Mesothelial cell of epicardium (in vitro differentiated cells): Measurements from ENCODE around the gene SGCD. TPM values are rescaled to one million over a fixed set of nuclear protein-coding genes. Genes with fewer than 3 reads are reported as not detected.

ENCODE experiments used
- DNase-seq, 2 experiments: peaks; one replicate each; pipeline ENCODE4 v3.0.0; 2021; ENCODE audit warnings: low spot score in 2 of 2; ENCODE audit not compliant: unreplicated experiment in 2 of 2
- H3K27ac Mint-ChIP-seq: 2 replicates; pipeline ENCODE4 v1.8.0; 2021; ENCODE audit warnings: mixed read lengths
- H3K27me3 Mint-ChIP-seq: 2 replicates; pipeline ENCODE4 v1.8.0; 2021; ENCODE audit warnings: low read depth, mixed read lengths
- H3K36me3 Mint-ChIP-seq: 2 replicates; pipeline ENCODE4 v1.8.0; 2021; ENCODE audit warnings: mixed read lengths
- H3K4me1 Mint-ChIP-seq: 2 replicates; pipeline ENCODE4 v1.8.0; 2021; ENCODE audit warnings: mixed read lengths
- H3K4me3 Mint-ChIP-seq: 2 replicates; pipeline ENCODE4 v1.8.0; 2021; ENCODE audit warnings: mild to moderate bottlenecking, moderate library complexity, mixed read lengths
- H3K9me3 Mint-ChIP-seq: 2 replicates; pipeline ENCODE4 v1.8.0; 2021; ENCODE audit warnings: mixed read lengths
- total RNA-seq: library from RNA; stranded (reverse); gene quantifications from 3 replicates; pipeline ENCODE4 v1.2.1, GENCODE V29; 2021
- TF ChIP-seq, protein P1 (sequence below): fragments of 200-600 bp; sonication (generic); IDR thresholded peaks from one replicate; pipeline ENCODE4 v1.5.0; 2021; ENCODE audit warnings: antibody characterized with exemption; ENCODE audit not compliant: unreplicated experiment

SGCD gene
- total RNA-seq, 1 donor from 2014 or later, result 4.9 TPM

DNA sequence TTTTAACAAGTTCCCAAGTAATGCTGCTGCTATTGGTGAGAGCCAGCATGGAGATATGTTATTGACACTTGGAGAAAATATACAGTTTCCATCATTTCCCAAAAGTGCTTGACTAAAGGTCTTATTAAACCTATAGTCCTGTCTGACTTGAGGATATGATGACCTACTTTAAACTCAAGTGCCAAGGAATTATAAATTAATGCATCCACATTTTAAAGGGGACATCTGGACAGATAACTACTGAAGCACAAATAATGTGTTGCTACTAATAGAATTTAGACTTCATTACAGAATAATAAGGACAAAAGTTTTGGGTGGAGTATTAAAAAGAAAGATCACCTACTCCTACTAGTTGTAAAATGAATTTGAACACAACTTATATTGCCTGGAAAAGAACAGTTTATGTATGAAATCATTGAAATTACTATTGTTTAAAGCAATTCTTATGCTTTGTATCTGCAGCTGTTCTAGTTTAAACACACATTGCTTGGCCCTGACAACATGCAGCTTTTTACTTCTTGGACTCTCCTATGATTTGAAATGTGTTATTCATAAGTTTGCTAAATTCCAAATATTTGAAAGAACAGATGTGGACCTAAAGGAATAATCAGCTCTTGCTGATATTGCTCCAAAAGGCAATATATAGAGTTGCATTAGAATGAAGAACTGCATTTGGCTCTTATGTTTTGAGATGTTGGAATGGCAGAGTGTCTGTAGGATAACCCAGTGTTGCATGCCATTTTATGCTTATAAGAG is 73.4 kb downstream of the SGCD start:
- TF ChIP-seq, protein P1, sequence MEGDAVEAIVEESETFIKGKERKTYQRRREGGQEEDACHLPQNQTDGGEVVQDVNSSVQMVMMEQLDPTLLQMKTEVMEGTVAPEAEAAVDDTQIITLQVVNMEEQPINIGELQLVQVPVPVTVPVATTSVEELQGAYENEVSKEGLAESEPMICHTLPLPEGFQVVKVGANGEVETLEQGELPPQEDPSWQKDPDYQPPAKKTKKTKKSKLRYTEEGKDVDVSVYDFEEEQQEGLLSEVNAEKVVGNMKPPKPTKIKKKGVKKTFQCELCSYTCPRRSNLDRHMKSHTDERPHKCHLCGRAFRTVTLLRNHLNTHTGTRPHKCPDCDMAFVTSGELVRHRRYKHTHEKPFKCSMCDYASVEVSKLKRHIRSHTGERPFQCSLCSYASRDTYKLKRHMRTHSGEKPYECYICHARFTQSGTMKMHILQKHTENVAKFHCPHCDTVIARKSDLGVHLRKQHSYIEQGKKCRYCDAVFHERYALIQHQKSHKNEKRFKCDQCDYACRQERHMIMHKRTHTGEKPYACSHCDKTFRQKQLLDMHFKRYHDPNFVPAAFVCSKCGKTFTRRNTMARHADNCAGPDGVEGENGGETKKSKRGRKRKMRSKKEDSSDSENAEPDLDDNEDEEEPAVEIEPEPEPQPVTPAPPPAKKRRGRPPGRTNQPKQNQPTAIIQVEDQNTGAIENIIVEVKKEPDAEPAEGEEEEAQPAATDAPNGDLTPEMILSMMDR, result no peak
- Mint-ChIP-seq H3K4me1 (peaks cover 16% of the 10 kb centered on the region), H3K9me3 (peaks cover 4% of the 10 kb centered on the region), H3K4me3 (no peak overlapping the region), H3K27ac (no peak overlapping the region), H3K36me3 (no peaks in the 10 kb centered on the region), H3K27me3 (no peaks in the 10 kb centered on the region)
- DNase-seq, result no peak

DNA sequence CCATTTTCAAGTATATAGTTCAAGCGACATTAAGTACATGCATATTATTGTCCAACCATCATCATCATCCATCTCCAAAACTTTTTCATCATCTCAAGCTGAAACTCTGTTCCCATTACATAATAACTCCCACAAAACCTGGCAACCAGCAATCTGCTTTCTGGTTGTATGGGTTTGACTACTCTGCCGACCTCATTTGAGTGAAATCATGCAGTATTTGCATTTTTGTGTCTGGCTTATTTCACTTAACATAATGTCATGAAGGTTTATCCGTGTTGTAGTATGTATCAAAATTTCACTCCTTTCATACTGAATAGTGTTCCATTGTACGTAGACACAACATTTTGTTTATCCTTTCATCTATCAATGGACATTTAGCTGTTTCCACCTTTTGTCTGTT is 74.8 kb downstream of the SGCD start:
- Mint-ChIP-seq H3K9me3 (peaks cover 4% of the 10 kb centered on the region), H3K4me3 (no peak overlapping the region), H3K36me3 (no peaks in the 10 kb centered on the region), H3K27me3 (no peaks in the 10 kb centered on the region), H3K27ac (no peak overlapping the region), H3K4me1 (peaks cover 5% of the 10 kb centered on the region)
- TF ChIP-seq, protein P1, result no peak
- DNase-seq, result no peak

DNA sequence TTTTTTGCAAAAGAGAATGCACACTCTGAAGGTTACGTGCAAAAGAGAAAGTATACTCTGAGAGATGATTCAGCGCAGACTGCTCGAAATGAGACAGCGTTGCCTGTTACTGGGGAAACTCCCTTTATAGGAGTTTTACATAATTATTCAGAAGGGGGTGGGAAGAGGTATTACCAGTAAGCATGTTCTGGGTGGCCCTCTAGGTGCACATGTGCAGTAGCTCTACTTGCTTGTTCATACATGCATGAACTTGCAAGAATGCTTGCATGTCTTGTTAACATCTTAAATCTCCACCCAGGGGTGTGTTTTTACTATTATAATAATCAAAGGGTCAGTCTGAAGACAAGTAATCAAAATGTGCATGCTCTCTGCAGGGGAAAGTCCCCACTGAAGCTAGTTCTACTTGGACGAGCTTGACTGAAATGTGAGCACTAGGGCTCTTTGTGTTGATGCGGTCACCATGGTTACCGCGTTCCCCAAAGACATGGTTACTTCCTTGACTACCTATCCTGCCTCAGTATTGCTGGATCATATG is 75.5 kb downstream of the SGCD start:
- peaks cover 4% of the 10 kb centered on the region for H3K9me3 Mint-ChIP-seq
- no peaks in the 10 kb centered on the region for H3K36me3 Mint-ChIP-seq
- no peak for DNase-seq
- no peak overlapping the region for H3K27ac Mint-ChIP-seq
- no peak overlapping the region for H3K4me3 Mint-ChIP-seq
- TF ChIP-seq, protein P1, result no peak
- H3K4me1 Mint-ChIP-seq, result peaks cover 5% of the 10 kb centered on the region
- no peaks in the 10 kb centered on the region for H3K27me3 Mint-ChIP-seq

DNA sequence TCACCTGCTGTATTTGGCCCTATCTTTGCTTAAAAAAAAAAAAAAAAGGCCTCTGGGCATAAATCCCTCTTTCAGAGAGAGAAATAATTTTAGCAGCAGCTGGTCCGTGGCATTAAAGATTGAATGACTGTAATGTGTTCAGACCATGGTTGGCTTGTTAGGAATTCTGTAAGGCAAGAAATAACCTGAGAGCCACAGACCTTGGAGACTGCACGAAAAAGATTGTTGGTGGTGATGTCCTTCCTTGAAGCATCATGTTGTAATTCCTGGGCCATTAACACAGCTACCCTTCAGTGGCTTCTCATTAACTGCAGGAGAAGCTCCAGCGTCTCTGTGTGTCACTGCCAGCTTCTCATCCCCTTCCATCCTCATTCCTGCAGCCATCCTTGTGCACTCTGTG is 79.0 kb downstream of the SGCD start:
- Mint-ChIP-seq H3K4me3 (no peak overlapping the region), H3K27ac (no peak overlapping the region), H3K36me3 (no peaks in the 10 kb centered on the region), H3K4me1 (peaks cover 17% of the 10 kb centered on the region), H3K27me3 (peaks cover 4% of the 10 kb centered on the region), H3K9me3 (peaks cover 4% of the 10 kb centered on the region)
- no peak for DNase-seq
- TF ChIP-seq, protein P1, result no peak

DNA sequence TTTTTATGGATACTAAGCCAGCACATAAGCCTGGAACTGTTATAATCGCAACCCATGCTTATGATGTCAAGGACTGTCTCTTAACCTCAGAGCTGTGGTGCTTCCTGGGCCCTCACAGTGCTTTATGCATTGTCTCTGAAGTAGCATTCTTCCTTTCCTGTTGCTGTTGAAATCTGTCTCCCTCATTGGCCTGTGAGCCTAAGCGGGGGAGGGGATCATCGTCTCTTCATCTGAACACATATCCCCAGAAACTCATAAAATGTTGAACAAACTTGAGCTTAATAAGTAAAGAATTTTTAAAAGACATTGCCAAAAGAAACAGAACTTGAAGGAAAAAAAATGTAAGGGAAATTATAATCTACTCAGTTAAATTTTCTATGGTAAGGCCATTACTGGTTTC is 80.3 kb downstream of the SGCD start:
- no peak overlapping the region for H3K27ac Mint-ChIP-seq
- H3K4me1 Mint-ChIP-seq, result peaks cover 19% of the 10 kb centered on the region
- H3K36me3 Mint-ChIP-seq, result no peaks in the 10 kb centered on the region
- TF ChIP-seq, protein P1, result no peak
- no peaks in the 10 kb centered on the region for H3K9me3 Mint-ChIP-seq
- no peak for DNase-seq
- no peak overlapping the region for H3K4me3 Mint-ChIP-seq
- H3K27me3 Mint-ChIP-seq, result peaks cover 4% of the 10 kb centered on the region
